ENCODE measurements around the gene CD53.

DNA sequence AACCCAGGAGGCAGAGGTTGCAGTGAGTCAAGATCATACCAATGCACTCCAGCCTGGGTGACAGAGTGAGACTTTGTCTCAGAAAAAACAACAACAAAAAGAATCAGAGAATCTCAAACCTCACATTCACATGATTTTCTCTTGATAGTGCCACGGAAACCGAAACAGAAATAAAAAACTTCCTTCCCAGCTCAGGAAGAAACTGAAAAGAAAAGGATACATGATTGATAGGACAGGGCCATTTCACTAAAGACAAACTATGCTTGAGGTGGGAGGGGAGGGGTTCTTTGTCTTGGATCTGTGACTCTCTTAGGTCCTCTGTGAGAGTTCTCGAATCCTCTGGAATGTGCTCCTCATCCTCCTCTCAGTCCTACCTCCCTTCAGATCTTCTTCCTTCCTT, 19.8 kb upstream of the CD53 start:
- TF ChIP-seq EZH2 (IDR thresholded peaks at IDR 0.05) = no peak
- no peak for TF ChIP-seq EZH2phosphoT487 (IDR thresholded peaks at IDR 0.05)
